ENCODE data around the gene UBE2E1.
"Not testable (repeated sequence)": the region's sequence is repeated elsewhere in the genome, so short reads cannot be mapped to it uniquely, and the experiment has no call there.

Gene UBE2E1

DNA sequence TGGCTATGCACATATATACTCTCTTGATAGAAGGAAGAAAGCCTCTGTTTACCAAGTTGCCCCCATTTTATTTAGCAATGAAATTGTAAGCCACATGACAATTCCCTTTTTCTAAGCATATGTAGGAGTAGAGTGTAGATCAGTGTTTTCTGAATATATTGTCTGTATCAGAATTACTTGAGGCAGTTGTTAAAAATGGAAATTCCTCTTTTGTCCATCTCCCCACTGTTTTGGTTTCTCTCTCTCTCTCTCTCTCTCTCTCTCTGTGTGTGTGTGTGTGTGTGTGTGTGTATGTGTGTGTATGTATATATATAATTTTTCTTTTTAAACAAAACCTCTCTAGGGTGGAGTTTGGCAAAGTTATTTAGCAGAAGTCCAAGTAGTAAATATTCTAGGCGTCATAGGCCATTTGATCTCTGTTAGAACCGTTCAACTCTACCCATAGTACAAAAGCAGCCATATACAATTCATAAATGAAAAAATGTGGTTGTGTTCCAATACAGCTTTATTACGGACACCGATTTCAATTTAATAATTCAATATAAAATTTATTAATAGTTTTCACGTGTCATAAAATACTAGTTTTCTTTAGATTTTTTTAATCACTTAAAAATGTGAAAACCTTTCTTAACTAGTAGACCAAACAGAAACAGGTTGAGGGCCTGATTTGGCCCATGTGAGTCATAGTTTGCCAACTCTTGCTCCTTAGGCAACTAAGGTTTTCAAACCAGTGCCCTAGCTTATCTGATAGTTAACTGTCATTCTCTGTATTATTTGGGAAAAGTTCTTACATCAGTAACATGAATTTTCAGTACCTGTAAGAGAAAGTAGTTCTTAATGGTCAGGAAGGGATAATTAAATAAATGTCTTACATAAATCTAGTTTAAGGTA, 39.8 kb downstream of the UBE2E1 start:
- no peak for DNase-seq (ENCODE audit: low read depth in 2 of 3, low spot score in 1 of 3)

DNA sequence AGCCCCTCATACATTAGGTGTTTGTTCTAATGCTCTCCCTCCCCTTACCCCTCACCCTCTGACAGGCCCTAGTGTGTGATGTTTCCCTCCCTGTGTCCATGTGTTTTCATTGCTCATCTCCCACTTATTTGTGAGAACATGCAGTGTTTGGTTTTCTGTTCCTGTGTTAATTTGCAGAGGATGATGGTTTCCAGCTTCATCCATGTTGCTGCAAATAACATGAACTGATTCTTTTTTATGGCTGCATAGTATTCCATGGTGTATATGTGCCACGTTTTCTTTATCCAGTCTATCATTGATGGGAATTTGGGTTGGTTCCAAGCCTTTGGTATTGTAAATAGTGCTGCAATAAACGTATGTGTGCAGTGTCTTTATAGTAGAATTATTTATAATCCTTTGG, 43.7 kb downstream of the UBE2E1 start:
- not testable (repeated sequence) for DNase-seq (ENCODE audit: low read depth in 2 of 3, low spot score in 1 of 3)

GRCh38 chr3:23856286-23856685, 50.5 kb downstream of the UBE2E1 start:
- DNase-seq (ENCODE audit: low read depth in 2 of 3, low spot score in 1 of 3) = no peak

GRCh38 chr3:23859012-23859743, 53.4 kb downstream of the UBE2E1 start:
- no peak for DNase-seq (ENCODE audit: low read depth in 2 of 3, low spot score in 1 of 3)

DNA sequence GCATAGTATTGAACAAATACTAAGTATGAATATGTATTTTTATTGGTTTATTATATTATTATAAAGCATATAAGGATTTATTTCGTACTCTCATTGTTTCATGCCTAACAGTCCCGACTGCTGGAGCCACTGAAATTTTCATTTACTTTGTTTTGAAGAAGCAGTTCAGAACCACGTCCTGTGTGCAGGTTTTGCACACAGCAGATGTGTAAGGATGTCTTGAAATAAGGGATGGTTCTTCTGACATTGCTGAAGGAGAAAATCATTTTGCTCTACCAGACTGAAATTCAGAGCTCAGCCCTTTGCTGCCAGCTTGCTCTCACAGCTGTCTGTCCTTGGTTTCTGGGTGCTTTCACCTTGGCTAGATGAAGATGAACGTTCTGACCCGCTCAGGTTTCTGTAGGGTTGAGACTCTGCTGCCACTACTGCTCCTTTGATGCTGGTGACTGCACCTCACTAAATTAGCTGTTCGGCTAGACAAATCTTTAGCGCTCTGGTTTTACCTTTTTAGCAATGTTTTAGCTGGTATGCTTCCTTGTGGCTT, 54.2 kb downstream of the UBE2E1 start:
- DNase-seq (ENCODE audit: low read depth in 2 of 3, low spot score in 1 of 3) = no peak

DNA sequence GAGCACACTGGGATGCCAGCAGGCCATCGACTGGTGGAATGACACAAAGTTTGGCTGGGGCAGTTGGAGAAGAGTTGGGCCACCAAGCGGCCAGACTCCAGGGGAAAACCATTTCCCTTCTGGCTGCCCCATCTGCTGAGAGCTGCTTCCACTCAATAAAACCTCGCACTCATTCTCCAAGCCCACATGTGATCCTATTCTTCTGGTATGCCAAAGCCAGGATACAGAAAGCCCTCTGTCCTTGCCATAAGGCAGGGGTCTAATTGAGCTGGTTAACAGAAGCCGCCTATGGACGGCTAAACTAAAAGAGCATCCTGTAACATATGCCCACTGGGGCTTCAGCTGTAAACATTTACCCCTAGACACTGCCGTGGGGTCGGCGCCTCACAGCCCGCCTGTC, 55.9 kb downstream of the UBE2E1 start:
- no peak for DNase-seq (ENCODE audit: low read depth in 2 of 3, low spot score in 1 of 3)

DNA sequence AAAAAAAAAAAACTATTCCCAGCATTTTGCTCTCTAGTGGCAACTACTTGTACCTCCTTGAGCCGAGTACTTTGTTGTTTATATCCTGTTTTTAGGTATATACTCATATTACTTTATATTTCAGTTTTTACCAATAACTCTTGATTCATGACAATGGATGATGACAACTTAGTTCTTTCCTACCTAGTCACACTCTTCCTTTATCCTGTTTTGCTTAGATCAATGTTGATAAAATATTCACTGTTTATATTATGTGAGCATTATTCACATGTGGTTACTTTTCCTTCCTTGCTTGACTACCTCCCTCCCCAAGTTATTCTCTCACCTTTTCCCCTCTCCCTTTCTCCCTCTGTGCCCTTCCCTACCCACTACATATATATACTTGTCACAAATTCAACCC, 57.3 kb downstream of the UBE2E1 start:
- no peak for DNase-seq (ENCODE audit: low read depth in 2 of 3, low spot score in 1 of 3)

DNA sequence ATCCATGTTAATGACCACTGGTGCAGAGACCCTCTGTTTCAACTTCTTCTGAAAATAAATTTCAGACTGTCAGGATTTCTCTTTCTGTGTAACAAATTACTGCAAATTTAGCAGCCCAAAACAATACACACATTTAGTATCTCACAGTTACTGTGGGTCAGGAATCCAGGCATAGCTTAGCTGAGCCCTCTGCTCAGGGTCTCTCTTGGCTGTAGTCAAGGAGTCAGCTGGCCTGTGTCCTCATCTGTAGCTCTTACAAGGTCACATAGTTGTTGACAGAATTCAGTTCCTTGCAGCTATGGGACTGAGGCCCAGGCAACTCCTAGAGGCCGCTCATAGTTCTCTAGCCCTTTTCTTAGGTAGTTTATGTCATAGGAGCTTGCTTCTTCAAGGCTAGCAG, 59.2 kb downstream of the UBE2E1 start:
- no peak for DNase-seq (ENCODE audit: low read depth in 2 of 3, low spot score in 1 of 3)

- no peak for DNase-seq (ENCODE audit: low read depth in 2 of 3, low spot score in 1 of 3)
Measured at GRCh38 chr3:23865595-23866396, 60.0 kb downstream of the UBE2E1 start.

DNA sequence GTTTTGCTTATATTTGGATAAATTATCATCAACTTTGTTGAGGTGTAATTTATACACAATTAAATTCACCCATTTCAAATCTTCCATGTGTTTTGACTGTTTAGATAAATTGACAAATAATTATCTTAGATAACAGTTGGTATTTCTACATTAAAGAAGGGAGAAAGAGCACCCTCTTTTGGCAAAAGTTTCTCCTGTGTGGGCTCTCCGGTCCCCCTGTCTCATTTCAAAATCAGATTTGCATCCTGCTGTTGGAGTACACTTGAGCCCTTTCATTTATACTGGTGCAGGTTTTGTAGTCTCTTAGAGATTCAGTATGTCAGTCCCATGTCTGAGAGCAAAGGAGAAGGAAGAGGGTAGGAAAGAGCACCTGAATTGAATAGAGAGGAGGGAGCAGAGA, 61.6 kb downstream of the UBE2E1 start:
- no peak for DNase-seq (ENCODE audit: low read depth in 2 of 3, low spot score in 1 of 3)

- DNase-seq (ENCODE audit: low read depth in 2 of 3, low spot score in 1 of 3) = no peak
Measured at GRCh38 chr3:23867838-23868237, 62.1 kb downstream of the UBE2E1 start.

GRCh38 chr3:23869977-23870662, 64.4 kb downstream of the UBE2E1 start:
- DNase-seq (ENCODE audit: low read depth in 2 of 3, low spot score in 1 of 3) = no peak

DNA sequence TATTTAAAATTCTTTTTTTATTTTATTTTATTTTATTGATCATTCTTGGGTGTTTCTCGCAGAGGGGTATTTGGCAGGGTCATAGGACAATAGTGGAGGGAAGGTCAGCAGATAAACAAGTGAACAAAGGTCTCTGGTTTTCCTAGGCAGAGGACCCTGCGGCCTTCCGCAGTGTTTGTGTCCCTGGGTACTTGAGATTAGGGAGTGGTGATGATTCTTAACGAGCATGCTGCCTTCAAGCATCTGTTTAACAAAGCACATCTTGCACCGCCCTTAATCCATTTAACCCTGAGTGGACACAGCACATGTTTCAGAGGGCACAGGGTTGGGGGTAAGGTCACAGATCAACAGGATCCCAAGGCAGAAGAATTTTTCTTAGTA, 64.9 kb downstream of the UBE2E1 start:
- not testable (repeated sequence) for DNase-seq (ENCODE audit: low read depth in 2 of 3, low spot score in 1 of 3)

- not testable (repeated sequence) for DNase-seq (ENCODE audit: low read depth in 2 of 3, low spot score in 1 of 3)
Measured at GRCh38 chr3:23871361-23871760, 65.6 kb downstream of the UBE2E1 start.

- DNase-seq (ENCODE audit: low read depth in 2 of 3, low spot score in 1 of 3) = no peak
Measured at GRCh38 chr3:23872330-23872729, 66.6 kb downstream of the UBE2E1 start.

DNA sequence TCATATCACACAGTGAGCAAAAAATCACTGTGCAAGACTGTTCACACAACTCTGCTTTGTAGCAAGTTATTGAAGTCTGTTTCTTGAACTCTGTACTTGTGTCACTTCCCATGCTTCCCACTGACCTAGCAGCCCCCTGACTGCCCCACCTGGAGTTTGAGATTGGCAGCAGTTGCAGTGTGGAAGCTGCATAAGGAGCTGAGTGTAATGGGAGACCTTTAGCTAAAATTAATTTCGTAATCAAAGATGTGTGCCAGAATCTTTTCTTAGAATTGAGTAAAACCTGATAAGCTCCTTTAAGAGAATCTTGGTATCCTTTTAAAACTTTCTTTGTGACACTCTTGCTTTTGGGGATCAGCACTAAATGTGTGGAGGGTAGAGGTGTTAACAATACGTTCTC, 68.2 kb downstream of the UBE2E1 start:
- DNase-seq (ENCODE audit: low read depth in 2 of 3, low spot score in 1 of 3) = no peak

DNA sequence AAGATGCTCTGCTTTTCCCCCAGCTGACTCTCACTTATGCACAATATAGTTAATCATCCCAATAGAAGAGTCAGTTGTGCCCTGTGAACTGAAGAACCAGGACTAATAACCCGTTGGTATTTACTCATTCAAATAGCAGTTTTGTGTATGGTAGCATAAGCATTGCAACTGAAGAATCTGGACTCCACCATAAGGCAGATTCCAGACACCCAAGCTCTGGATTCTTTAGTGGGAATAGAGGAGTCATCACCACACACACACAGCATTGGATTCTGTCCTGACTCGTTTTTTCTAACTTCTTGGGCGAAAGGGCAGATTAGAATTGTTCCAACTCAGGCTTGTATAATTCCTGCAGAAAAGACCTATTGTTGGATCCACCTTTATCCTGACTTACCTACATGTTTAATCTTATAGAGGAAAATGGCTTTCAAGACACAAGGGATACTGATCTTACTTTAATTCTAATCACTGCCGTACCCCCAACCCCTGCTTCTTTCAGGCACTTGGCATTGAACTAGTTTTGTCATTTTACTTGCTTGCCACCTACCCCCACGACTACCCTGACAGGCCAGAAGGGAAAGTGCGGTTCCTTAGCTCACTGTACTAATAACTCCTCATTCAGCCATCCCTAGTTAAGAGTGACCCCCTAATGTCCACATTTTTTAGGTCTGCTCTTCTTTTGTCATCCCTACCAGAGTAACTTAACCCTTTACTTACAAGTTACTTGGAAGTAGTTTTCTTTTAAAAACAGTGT, 68.8 kb downstream of the UBE2E1 start:
- DNase-seq (ENCODE audit: low read depth in 2 of 3, low spot score in 1 of 3) = no peak

- no peak for DNase-seq (ENCODE audit: low read depth in 2 of 3, low spot score in 1 of 3)
Measured at GRCh38 chr3:23875113-23875725, 69.5 kb downstream of the UBE2E1 start.

DNA sequence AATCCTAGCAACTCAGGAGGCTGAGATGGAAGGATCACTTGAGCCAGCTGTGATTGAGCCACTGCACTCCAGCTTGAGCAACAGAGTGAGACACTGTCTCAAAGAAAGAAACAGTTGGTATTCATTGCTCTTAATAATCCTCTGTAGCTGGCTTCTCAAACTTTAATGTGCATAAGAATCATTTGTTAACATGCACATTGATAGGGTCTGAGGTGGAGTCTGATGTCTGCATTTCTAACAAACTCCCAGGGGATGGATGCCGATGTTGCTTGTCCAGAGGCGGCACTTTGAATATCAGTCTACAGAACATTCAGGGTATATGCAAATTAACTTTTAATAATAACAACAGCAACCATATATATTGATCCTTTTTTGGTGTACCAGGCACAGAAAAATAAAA, 71.2 kb downstream of the UBE2E1 start:
- no peak for DNase-seq (ENCODE audit: low read depth in 2 of 3, low spot score in 1 of 3)
